ENCODE results near the gene PPM1E. TPM values are rescaled to one million over a fixed set of nuclear protein-coding genes. Genes with fewer than 3 reads are reported as not detected.
A peak's percentile ranks its signal among the peaks of the same experiment; 100 is the strongest.

The PPM1E gene
- total RNA-seq, 2 donors from 2014 or later, result 0.08 to 0.17 TPM

DNA sequence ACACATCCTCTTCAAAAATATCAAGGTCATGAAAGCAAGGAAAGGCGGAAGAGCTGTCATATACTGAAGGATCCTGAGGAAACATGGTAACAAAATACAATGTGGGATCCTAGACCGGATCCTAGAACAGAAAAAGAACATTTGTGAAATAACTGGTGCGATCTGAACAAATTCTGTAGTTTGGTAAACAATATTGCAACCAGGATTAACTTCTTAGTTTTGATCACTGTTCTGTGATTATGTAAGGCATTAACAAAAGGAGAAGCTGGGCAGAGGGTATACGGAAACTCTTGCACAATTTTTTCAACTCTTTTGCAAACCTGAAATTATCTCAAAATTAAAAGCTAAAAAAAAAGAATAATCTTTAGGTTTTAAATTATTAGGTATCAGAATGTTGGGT lies 241.3 kb downstream of the PPM1E start:
- no peaks in the 10 kb centered on the region for H3K27me3 Mint-ChIP-seq
- no peak for ATAC-seq (replicated peaks)
- no peak overlapping the region for H3K4me3 Mint-ChIP-seq
- peaks cover 7% of the 10 kb centered on the region for H3K4me1 Mint-ChIP-seq
- no peaks in the 10 kb centered on the region for H3K9me3 Mint-ChIP-seq
- H3K36me3 Mint-ChIP-seq (ENCODE audit: low read depth), result peaks cover 48% of the 10 kb centered on the region
- no peak overlapping the region for H3K27ac Mint-ChIP-seq

DNA sequence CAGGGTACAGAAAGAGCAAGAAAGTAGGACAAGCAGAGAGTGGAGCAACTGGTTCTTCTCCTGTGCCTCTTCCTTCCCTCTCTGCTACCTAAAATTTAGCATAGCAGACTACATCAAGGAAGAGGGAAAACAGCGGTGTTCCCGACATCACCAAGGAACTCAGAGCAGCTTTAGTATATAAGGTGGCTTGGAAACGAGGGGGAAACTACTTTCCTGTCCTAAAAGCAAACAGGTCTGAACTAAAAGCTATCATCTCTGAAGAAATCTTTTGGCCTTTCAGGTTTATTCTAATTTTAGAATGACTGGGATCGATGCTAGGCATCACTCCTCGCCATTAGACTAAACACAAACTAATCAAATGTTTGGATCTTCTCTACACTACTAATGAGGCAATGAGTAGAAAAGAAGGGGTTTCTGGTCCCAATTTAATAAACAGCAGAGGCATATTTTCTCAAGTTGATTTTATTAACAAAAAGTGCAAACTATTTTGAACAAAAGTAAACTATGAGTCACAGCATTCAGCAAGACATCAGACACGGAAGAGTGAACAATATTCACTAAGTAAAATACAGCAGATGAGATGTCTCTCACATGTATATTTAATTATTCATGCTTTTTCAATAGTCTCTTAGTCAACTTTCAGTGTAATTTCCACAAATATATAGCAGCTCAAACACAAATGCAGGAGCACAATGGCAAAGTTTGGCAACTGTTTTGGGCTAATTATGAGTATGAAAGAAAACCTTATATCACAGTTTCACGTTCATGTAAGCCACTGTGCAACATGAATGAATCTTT lies 242.3 kb downstream of the PPM1E start:
- Mint-ChIP-seq H3K27me3 (no peaks in the 10 kb centered on the region), H3K9me3 (no peaks in the 10 kb centered on the region), H3K36me3 (ENCODE audit: low read depth) (peaks cover 48% of the 10 kb centered on the region), H3K4me1 (peaks cover 7% of the 10 kb centered on the region), H3K27ac (no peak overlapping the region), H3K4me3 (no peak overlapping the region)
- no peak for ATAC-seq (replicated peaks)

DNA sequence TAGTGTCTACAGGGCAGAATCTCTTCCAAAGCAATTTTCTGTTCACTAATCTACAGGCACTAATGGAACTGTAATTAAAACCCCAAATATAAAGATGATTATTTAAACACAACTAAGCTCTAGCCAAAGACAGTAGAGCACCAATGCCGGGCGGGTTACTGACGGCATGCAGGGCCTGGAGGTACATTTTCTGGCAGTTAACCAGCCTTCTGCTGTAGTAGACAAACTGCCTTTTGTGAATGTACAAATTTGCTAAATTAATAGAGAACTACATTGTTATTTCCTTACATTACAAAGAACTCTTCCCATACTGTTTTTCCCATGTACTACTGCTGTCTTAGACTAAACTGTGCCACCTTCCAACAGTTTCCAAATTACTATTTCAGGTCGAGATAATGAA lies 243.2 kb downstream of the PPM1E start:
- H3K27ac Mint-ChIP-seq, result no peak overlapping the region
- H3K4me3 Mint-ChIP-seq, result no peak overlapping the region
- no peaks in the 10 kb centered on the region for H3K27me3 Mint-ChIP-seq
- H3K36me3 Mint-ChIP-seq (ENCODE audit: low read depth), result peaks cover 48% of the 10 kb centered on the region
- no peaks in the 10 kb centered on the region for H3K9me3 Mint-ChIP-seq
- peaks cover 7% of the 10 kb centered on the region for H3K4me1 Mint-ChIP-seq
- no peak for ATAC-seq (replicated peaks)

DNA sequence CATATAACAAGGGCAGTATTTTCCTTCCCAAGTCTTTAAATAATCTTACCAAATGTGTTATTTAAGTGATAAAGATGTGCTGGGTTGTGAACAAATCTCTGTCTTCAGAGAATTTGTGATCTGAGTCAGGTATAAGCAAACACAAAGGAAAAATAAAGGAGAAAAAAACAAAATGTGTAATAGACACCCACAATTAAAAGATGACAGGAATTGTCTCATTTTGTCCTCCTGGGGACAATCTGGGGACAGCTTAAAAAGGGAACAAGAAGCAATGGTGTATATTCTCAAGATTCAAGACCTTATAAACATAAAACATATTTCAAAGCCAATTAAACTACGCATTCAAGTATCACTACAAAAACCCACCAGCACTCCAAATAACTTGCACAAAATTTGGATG lies 243.8 kb downstream of the PPM1E start:
- no peak overlapping the region for H3K4me3 Mint-ChIP-seq
- peaks cover 7% of the 10 kb centered on the region for H3K4me1 Mint-ChIP-seq
- H3K27me3 Mint-ChIP-seq, result no peaks in the 10 kb centered on the region
- ATAC-seq (replicated peaks), result no peak
- H3K36me3 Mint-ChIP-seq (ENCODE audit: low read depth), result peaks cover 48% of the 10 kb centered on the region
- no peak overlapping the region for H3K27ac Mint-ChIP-seq
- H3K9me3 Mint-ChIP-seq, result no peaks in the 10 kb centered on the region

DNA sequence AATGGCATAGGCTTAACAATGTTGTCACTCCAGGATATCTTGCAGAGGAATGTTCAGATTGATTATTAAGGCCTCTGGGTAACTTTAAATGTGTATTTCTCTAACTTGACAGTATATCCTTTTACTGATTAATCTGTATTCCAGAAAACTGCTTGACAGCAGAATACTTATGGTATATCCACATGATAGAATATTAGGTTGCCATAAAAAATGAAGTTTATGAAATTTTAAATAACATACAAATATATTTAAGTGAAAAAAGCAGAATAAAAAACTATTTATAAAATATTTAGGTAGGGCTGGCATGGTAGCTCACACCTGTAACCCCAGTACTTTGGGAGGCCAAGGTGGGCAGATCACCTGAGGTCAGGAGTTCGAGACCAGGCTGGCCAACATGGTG lies 244.4 kb downstream of the PPM1E start:
- Mint-ChIP-seq H3K4me3 (peak overlapping the region; percentile 76), H3K27ac (no peak overlapping the region), H3K4me1 (peaks cover 12% of the 10 kb centered on the region), H3K27me3 (no peaks in the 10 kb centered on the region), H3K36me3 (ENCODE audit: low read depth) (peaks cover 48% of the 10 kb centered on the region), H3K9me3 (no peaks in the 10 kb centered on the region)
- no peak for ATAC-seq (replicated peaks)

DNA sequence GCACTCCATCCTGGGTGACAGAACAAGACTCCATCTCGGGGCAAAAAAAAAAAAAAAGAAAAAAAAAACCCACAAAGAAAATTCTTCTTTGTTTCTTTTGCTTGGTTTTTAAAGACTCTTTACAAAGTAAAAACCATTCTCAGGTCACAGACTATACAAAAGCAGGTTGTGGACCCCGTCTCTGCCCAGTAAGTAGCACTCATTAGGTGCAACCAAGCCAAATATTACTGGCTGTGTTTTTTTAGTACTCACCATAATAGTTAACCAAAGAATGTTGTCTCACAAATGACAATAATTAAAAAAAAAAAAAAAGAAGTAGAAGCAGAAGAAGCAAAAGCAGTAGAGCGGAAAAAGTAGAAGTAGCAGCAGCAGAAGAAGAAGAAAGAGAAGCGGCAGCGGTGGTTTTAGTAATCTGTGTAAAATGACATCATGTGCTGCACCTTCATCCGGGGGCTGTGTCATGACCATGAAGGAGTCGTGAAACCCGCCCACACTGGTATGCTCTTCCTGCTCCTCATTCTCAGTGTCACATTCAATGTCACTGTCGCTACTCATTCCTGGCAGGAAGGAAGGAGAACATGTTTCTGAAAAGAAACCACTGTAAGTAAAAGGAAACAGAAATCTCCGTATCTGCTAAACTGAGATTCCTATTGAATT lies 245.6 kb downstream of the PPM1E start:
- H3K9me3 Mint-ChIP-seq, result no peaks in the 10 kb centered on the region
- H3K27me3 Mint-ChIP-seq, result no peaks in the 10 kb centered on the region
- peaks cover 54% of the 10 kb centered on the region for H3K36me3 Mint-ChIP-seq (ENCODE audit: low read depth)
- peak overlapping the region; percentile 84 for H3K27ac Mint-ChIP-seq
- peaks cover 12% of the 10 kb centered on the region for H3K4me1 Mint-ChIP-seq
- peak; percentile 100 for ATAC-seq (replicated peaks)
- H3K4me3 Mint-ChIP-seq, result peak overlapping the region; percentile 76

DNA sequence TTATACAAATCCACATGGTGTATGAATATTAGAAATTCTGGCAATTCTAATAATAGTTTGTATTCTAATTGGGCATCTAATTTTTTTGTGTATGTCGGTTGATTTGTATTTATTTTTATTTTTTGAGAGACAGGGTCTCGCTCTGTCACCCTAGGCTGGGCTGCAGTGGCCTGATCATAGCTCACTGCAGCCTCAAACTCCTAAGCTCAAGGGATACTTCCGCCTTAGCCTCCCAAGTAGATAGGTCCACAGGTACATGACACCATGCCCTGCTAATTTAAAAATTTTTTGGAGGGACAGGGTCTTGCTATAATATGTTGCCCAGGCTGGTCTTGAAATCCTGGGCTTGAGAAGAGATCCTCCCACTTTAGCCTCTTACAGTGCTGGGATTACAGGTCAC lies 246.5 kb downstream of the PPM1E start:
- no peaks in the 10 kb centered on the region for H3K9me3 Mint-ChIP-seq
- ATAC-seq (replicated peaks), result no peak
- peaks cover 47% of the 10 kb centered on the region for H3K36me3 Mint-ChIP-seq (ENCODE audit: low read depth)
- peak overlapping the region; percentile 76 for H3K4me3 Mint-ChIP-seq
- H3K27me3 Mint-ChIP-seq, result no peaks in the 10 kb centered on the region
- H3K27ac Mint-ChIP-seq, result peak overlapping the region; percentile 84
- H3K4me1 Mint-ChIP-seq, result peaks cover 12% of the 10 kb centered on the region

DNA sequence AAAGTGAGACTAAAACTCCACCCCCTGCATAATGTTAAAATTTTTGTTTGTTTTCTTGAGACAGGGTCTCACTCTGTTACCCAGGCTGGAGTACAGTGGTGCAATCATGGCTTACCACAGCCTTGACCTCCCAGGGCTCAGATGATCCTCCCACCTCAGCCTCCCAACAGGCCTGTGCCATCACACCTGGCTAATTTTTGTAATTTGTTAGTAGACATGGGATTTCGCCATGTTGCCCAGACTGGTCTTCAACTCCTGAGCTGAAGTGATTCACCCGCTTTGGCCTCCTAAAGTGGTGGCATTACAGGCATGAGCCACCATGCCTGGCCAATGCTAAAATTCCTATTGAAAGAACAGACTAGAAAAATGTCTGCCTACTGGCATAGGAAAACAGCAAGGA lies 247.2 kb downstream of the PPM1E start:
- no peaks in the 10 kb centered on the region for H3K9me3 Mint-ChIP-seq
- ATAC-seq (replicated peaks), result no peak
- H3K36me3 Mint-ChIP-seq (ENCODE audit: low read depth), result peaks cover 41% of the 10 kb centered on the region
- no peak overlapping the region for H3K4me3 Mint-ChIP-seq
- peak overlapping the region; percentile 81 for H3K27ac Mint-ChIP-seq
- H3K4me1 Mint-ChIP-seq, result peaks cover 12% of the 10 kb centered on the region
- no peaks in the 10 kb centered on the region for H3K27me3 Mint-ChIP-seq

DNA sequence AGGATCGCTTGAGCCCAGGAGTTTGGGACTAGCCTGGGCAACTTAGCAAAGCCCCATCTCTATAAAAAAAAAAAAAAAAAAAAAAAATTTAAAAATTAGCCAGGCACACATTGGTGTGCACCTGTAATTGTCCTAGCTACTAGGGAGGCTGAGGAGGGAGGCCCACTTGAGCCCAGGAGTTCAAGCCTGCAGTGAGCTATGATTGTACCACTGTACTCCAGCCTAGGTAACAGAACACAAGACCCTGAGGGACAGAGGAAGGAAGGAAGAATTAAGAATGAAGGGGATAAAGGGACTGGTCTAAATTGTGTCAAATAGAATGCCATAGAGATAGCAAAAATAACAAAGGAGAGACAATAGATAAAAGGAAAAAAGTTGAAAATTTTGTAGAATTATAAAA lies 248.2 kb downstream of the PPM1E start:
- Mint-ChIP-seq H3K36me3 (ENCODE audit: low read depth) (peaks cover 41% of the 10 kb centered on the region), H3K9me3 (no peaks in the 10 kb centered on the region), H3K4me1 (peaks cover 12% of the 10 kb centered on the region), H3K27me3 (no peaks in the 10 kb centered on the region), H3K4me3 (no peak overlapping the region), H3K27ac (peak overlapping the region; percentile 81)
- ATAC-seq (replicated peaks), result no peak

DNA sequence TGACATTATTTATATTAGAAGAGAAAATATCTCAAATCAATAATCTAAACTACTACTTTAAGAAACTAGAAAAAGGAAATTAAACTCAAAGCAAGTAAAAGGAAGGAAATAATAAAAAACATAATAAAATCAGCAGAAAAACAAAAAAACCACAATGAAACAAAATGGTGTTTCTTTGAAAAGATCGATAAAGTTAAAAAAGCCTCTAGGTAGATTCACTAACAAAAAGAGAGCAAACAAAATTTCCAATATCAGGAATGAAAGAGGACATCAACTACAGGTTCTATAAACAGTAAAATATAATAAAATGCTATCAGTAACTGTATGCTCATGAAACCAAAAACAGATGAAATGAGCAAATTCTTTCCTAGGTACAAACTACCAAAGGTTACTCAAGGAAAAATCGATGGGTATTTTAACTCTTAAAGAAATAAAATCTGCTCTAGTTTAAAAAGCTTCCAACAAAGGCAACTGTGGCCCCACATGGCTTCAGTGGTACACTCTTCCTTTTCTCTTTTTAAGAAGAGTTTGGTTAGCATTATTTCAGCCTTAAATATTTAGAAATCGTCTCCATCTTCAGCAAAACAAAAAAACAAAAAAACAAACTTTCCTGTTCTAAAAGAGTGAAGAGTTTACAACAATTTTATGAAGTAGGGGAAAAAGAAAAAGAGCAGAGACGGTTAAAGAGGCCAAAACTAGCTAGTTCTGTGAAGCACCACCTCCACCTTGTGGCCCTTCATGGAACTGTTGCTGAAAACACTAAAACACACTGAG lies 248.9 kb downstream of the PPM1E start:
- peaks cover 41% of the 10 kb centered on the region for H3K36me3 Mint-ChIP-seq (ENCODE audit: low read depth)
- no peaks in the 10 kb centered on the region for H3K27me3 Mint-ChIP-seq
- H3K4me3 Mint-ChIP-seq, result peak overlapping the region; percentile 37
- no peaks in the 10 kb centered on the region for H3K9me3 Mint-ChIP-seq
- ATAC-seq (replicated peaks), result no peak
- H3K4me1 Mint-ChIP-seq, result peaks cover 12% of the 10 kb centered on the region
- peak overlapping the region; percentile 81 for H3K27ac Mint-ChIP-seq

DNA sequence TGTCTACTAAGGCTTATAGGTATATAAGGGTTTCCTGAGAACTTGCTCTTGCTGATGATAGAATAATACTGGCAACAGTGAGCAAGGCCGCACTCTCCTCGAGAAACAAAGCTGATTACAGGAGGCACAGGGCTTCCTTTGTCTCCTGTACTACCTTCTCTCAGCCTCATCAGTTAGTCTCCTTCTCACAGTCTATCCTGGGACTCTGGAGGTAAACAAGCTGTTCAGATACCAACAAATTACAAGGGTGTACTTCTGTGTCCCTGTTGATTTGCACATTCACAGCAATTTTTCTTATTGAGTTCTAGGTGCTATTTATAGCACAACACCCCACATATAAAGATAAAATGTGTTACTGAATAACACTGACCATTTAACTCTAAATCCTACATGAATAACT lies 252.3 kb downstream of the PPM1E start:
- H3K27me3 Mint-ChIP-seq, result no peaks in the 10 kb centered on the region
- H3K9me3 Mint-ChIP-seq, result no peaks in the 10 kb centered on the region
- no peak overlapping the region for H3K4me3 Mint-ChIP-seq
- H3K36me3 Mint-ChIP-seq (ENCODE audit: low read depth), result peaks cover 48% of the 10 kb centered on the region
- no peak for ATAC-seq (replicated peaks)
- peaks cover 5% of the 10 kb centered on the region for H3K4me1 Mint-ChIP-seq
- peak overlapping the region; percentile 58 for H3K27ac Mint-ChIP-seq

DNA sequence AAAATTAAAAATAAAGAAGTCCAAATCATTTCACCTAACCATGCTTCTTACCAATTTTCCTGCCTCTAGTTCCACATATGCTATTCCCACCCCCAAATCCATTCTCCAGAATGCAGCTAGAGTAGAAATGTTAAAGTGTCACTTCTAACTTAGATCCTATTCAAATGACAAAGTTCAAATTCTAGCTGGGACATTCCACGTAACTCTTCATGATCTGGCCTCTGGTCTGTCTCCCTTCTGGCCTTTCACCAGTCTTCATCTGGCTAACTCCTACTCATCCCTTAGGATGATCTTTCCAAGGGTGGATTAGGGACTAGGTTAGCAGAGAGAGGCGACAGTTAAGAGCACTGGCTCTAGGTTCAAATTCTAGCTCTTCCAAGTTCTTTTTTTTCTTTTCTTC lies 253.1 kb downstream of the PPM1E start:
- Mint-ChIP-seq H3K9me3 (no peaks in the 10 kb centered on the region), H3K36me3 (ENCODE audit: low read depth) (peaks cover 56% of the 10 kb centered on the region), H3K27me3 (no peaks in the 10 kb centered on the region), H3K27ac (peak overlapping the region; percentile 58), H3K4me3 (no peak overlapping the region), H3K4me1 (peaks cover 5% of the 10 kb centered on the region)
- ATAC-seq (replicated peaks), result no peak

DNA sequence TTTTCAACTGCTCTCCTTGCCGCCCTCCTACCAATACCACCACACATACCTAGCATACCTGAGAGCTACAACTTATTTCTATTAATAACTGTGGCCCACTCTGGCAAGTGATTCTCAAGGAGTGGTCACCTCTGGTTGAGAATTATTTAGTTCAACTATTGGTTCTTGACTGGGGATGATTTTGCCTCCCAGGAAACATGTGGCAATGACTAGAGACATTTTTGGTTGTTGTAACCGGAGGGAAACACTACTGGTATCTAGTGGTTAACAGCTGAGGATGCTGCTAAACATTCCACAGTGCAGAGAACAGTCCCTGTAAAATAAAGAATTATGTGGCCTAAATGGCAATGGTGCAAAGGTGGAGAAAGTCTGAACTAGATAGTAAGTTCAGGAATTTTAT lies 254.4 kb downstream of the PPM1E start:
- Mint-ChIP-seq H3K9me3 (no peaks in the 10 kb centered on the region), H3K4me1 (peaks cover under 1% of the 10 kb centered on the region), H3K27ac (no peak overlapping the region), H3K36me3 (ENCODE audit: low read depth) (peaks cover 69% of the 10 kb centered on the region), H3K4me3 (no peak overlapping the region), H3K27me3 (no peaks in the 10 kb centered on the region)
- no peak for ATAC-seq (replicated peaks)

DNA sequence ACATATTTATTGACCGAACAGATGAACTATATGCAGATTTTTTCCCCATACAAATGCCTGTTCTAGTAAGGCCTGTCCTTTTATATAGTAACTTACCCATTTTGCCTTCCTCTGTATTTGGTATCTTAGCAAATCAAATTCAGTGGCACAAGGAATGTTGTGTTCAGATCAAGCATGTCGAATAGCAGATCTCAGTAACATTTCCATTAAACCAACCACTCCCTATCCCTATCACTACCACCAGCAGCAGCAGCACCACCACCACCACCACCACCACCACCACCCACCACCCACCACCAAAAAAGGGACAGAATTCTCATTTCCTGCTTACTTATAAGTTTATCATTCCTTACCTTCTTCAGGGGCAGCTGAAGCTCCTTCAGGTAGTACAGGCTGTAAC lies 256.3 kb downstream of the PPM1E start:
- H3K9me3 Mint-ChIP-seq, result no peaks in the 10 kb centered on the region

DNA sequence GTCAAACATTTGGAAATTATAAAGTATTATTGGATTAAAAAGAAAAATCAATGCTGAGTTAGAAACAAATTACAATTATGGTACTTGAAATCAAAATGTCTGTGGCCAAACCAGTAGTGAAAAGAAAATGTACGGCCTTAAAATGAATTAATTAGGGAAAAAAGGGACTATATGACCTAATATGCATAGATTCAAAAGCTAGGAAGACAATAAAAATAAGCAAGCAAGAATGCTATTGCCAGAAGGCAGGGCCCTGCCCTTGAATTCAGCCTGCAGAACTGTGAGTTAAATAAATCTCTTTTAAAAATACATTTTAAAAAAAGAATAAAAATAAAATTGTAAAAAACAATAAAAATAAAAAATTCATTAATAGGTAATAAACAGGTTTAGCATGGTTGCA lies 262.4 kb downstream of the PPM1E start:
- no peaks in the 10 kb centered on the region for H3K27me3 Mint-ChIP-seq
- H3K4me1 Mint-ChIP-seq, result no peaks in the 10 kb centered on the region
- no peak overlapping the region for H3K27ac Mint-ChIP-seq
- H3K36me3 Mint-ChIP-seq (ENCODE audit: low read depth), result peaks cover 83% of the 10 kb centered on the region
- no peaks in the 10 kb centered on the region for H3K9me3 Mint-ChIP-seq
- no peak for ATAC-seq (replicated peaks)
- no peak overlapping the region for H3K4me3 Mint-ChIP-seq

More for the DNA sequence above, 256.3 kb downstream of the PPM1E start:
- Mint-ChIP-seq H3K27me3 (no peaks in the 10 kb centered on the region), H3K36me3 (ENCODE audit: low read depth) (peaks cover 83% of the 10 kb centered on the region), H3K4me1 (no peaks in the 10 kb centered on the region), H3K4me3 (no peak overlapping the region), H3K27ac (peak overlapping the region; percentile 46)
- ATAC-seq (replicated peaks), result no peak
